ENCODE data around the gene ALPP. TPM values are rescaled to one million over a fixed set of nuclear protein-coding genes. Genes with fewer than 3 reads are reported as not detected.
"Not testable (repeated sequence)": the region's sequence is repeated elsewhere in the genome, so short reads cannot be mapped to it uniquely, and the experiment has no call there.

ALPP gene
- polyA plus RNA-seq, result 0.06 TPM
- long read RNA-seq, donor 1, result 0 reads
- long read RNA-seq, donor 2, result 0 reads
- long read RNA-seq, donor 3, result 0 reads
- long read RNA-seq, donor 4, result 0 reads
- long read RNA-seq, donor 5, result 0 reads
- long read RNA-seq, donor 6, result 0 reads
- long read RNA-seq, donor 7, partial matches to known transcripts, result 0 of 1 reads
- long read RNA-seq, donor 7, other reads (novel, unspliced or antisense), result 0 of 1 reads
- long read RNA-seq, donor 8, result 0 reads
- long read RNA-seq, donor 9, result 0 reads
- long read RNA-seq, donor 10, result 0 reads
- long read RNA-seq, donor 11, result 0 reads

DNA sequence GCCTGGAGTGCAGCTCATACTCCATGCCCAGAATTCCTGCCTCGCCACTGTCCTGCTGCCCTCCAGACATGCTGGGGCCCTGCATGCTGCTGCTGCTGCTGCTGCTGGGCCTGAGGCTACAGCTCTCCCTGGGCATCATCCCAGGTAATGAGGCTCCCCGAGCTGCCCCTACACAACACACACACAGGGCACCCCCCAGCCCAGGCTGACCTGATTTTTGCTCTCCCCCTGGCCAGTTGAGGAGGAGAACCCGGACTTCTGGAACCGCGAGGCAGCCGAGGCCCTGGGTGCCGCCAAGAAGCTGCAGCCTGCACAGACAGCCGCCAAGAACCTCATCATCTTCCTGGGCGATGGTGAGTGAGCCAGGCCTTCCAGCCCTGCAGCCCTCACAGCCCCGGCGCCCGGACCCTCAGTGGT lies at the start of gene ALPP:
TSS of gene ALPP (plus strand) at position 17 of the 417 bp plus-strand sequence. CDS start at position 69, 52 bp downstream.
- not testable (repeated sequence) for H3K4me3 ChIP-seq (ENCODE audit: low read length); H3K4me1 ChIP-seq (ENCODE audit: control insufficient read depth, insufficient read depth, low read length); DNase-seq; H3K9me3 ChIP-seq (ENCODE audit: control insufficient read depth, low read depth, low read length); H3K27ac ChIP-seq (ENCODE audit: low read length); H3K36me3 ChIP-seq (ENCODE audit: control insufficient read depth, insufficient read depth, low read length)
- no CpG with 5 or more reads among the region's 12 CpGs for WGBS (ENCODE audit: insufficient coverage, low lambda C conversion rate)
- H3K27me3 ChIP-seq (ENCODE audit: control insufficient read depth, insufficient read depth, low read length), result peaks cover 26% of the 10 kb centered on the region

DNA sequence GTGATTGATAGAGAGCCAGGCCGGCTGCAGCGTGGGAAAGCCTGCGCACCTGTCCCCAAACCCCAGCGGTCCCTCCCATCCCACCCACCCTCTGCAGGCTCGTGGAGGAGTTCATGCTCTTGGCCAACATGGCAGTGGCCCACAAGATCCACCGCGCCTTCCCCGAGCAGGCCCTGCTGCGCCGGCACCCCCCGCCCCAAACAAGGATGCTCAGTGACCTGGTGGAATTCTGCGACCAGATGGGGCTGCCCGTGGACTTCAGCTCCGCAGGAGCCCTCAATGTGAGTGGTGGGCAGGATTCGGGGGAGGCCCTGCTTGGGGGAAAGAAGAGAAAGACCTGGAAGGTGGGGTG lies 48.9 kb upstream of the ALPP start:
- Histone ChIP-seq H3K9me3 (ENCODE audit: control insufficient read depth, low read depth, low read length) (no peaks in the 10 kb centered on the region), H3K4me3 (ENCODE audit: low read length) (no peak overlapping the region), H3K27ac (ENCODE audit: low read length) (no peak overlapping the region), H3K36me3 (ENCODE audit: control insufficient read depth, insufficient read depth, low read length) (peaks cover 7% of the 10 kb centered on the region), H3K4me1 (ENCODE audit: control insufficient read depth, insufficient read depth, low read length) (no peaks in the 10 kb centered on the region), H3K27me3 (ENCODE audit: control insufficient read depth, insufficient read depth, low read length) (no peaks in the 10 kb centered on the region)
- no CpG with 5 or more reads among the region's 15 CpGs for WGBS (ENCODE audit: insufficient coverage, low lambda C conversion rate)
- no peak for DNase-seq

DNA sequence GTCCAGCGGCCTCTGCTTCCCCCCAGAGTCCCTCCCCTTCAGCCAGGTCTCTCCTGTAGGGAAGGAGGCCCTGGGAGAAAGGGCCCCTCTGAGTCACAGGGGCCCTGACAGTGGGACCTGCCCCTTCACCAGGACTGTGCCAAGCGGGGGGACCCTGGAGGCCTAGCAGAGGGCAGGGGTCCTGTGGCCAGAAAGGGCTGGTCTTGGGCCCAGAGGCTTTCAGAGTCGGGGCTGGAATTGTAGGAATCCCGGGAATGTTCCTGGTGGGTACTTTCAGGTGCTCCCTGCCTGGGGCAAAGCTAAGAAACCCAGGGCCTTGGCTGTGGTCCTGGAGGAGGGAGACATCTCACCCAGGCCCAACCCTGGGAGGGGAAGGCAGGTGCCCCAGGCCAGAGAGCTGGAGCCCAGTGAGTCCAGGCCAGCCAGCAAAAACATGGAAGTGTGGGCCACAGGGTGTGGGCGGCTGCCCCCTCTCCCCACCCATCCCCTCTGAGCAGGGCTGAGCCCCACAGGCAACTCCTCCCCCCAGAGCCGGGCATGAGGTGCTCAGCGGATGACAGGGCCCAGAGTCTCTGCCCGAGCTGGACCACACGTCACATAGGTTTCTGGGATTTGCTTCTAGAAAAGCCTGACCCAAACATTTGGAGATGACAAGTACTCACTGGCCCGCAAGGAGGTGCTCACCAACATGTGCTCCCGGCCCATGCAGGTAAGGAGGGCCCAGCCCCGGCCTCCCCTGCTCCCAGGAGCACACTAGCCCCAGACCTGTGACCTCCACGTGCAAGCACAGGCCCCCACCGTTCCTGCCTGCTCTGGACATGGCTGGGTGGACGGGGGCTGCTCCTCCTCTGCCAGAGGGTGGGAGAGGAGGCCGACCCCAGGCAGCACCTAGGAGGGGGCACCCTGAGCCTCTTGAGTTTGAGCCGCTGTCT lies 48.2 kb upstream of the ALPP start:
- Histone ChIP-seq H3K27me3 (ENCODE audit: control insufficient read depth, insufficient read depth, low read length) (no peaks in the 10 kb centered on the region), H3K27ac (ENCODE audit: low read length) (no peak overlapping the region), H3K4me1 (ENCODE audit: control insufficient read depth, insufficient read depth, low read length) (no peaks in the 10 kb centered on the region), H3K9me3 (ENCODE audit: control insufficient read depth, low read depth, low read length) (no peaks in the 10 kb centered on the region), H3K36me3 (ENCODE audit: control insufficient read depth, insufficient read depth, low read length) (peaks cover 7% of the 10 kb centered on the region), H3K4me3 (ENCODE audit: low read length) (no peak overlapping the region)
- WGBS (ENCODE audit: insufficient coverage, low lambda C conversion rate), result no CpG with 5 or more reads among the region's 17 CpGs
- DNase-seq, result no peak

DNA sequence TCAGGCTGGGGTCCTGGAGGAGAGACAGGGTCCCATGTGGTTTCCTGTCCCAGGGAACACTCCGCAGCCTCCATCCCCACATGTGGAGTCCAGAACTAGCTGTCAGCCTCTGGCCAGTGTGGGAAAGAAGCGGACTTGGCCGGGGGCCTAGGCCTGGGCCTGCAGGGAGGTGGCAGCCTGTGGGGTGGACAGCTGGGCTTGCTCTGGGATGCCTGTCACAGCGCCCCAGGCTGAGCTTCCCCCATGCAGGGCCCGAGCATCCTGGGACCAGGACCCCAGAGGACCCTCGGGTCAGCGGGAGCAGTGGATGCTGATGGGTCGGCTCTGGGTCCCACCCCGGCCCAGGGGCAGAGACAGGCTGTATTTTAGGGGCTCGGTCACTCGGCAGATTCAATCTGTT lies 47.5 kb upstream of the ALPP start:
- not testable (repeated sequence) for H3K27ac ChIP-seq (ENCODE audit: low read length); H3K27me3 ChIP-seq (ENCODE audit: control insufficient read depth, insufficient read depth, low read length); H3K9me3 ChIP-seq (ENCODE audit: control insufficient read depth, low read depth, low read length); H3K4me3 ChIP-seq (ENCODE audit: low read length); H3K4me1 ChIP-seq (ENCODE audit: control insufficient read depth, insufficient read depth, low read length); DNase-seq; H3K36me3 ChIP-seq (ENCODE audit: control insufficient read depth, insufficient read depth, low read length)
- WGBS (ENCODE audit: insufficient coverage, low lambda C conversion rate), result no CpG with 5 or more reads among the region's 11 CpGs

DNA sequence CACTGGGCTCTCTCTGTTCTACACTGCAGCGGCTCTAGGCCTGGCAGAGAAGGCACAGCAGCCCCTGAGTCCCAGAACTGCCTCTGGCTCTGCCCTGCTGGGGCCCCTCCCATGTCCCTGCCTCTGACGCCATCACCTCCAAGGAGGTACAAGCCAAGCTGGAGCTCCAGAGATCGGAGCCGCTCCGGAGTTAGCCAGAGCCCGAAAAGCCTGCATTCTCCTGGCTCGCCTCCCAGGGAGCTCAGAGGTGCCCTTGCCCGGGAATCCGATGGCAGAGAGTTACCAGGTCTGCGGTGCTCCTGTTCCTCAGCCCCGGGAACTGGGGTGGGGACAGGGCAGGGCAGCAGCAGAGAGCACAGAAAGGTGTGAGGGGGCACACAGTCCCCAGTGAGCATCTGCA lies 46.9 kb upstream of the ALPP start:
- not testable (repeated sequence) for H3K27ac ChIP-seq (ENCODE audit: low read length); H3K4me3 ChIP-seq (ENCODE audit: low read length); H3K27me3 ChIP-seq (ENCODE audit: control insufficient read depth, insufficient read depth, low read length); H3K9me3 ChIP-seq (ENCODE audit: control insufficient read depth, low read depth, low read length); H3K36me3 ChIP-seq (ENCODE audit: control insufficient read depth, insufficient read depth, low read length); H3K4me1 ChIP-seq (ENCODE audit: control insufficient read depth, insufficient read depth, low read length); DNase-seq
- no CpG with 5 or more reads among the region's 11 CpGs for WGBS (ENCODE audit: insufficient coverage, low lambda C conversion rate)

DNA sequence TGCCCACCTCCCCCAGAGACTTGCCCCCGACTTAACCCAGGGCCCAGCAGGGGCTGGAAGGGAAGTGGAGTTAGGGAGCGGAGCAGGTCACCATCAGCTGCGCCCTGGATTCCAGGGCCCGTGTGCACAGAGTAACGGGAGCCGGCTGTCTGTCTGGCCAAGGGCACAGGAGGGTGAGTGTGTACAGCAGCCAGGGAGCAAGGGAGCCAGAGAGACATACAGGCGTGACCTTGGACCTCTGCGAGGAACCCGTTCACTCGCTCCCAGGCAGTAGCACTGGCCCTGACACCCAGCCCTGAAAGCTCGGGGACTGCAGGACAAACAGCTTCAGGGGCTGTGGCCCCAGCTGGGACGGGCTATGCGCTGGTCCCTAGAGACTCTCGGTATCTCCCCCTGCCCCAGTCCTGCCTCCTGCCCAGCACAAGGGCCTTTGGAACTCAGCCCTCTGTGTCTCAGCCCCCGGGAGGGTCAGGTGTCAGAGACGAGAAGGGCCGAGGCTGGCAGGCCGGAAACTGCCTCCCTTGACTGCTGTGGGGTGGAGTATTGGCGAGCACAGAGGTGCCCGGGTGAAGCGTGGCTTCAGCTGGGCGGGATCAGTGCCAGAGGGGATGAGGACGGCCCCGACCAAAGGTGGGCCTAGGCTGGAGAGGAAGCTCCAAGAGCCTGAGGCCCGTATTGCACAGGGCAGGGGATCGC lies 46.2 kb upstream of the ALPP start:
- H3K36me3 ChIP-seq (ENCODE audit: control insufficient read depth, insufficient read depth, low read length), result peaks cover 11% of the 10 kb centered on the region
- not testable (repeated sequence) for H3K27me3 ChIP-seq (ENCODE audit: control insufficient read depth, insufficient read depth, low read length); H3K27ac ChIP-seq (ENCODE audit: low read length); DNase-seq; H3K4me3 ChIP-seq (ENCODE audit: low read length); H3K9me3 ChIP-seq (ENCODE audit: control insufficient read depth, low read depth, low read length); H3K4me1 ChIP-seq (ENCODE audit: control insufficient read depth, insufficient read depth, low read length)
- no CpG with 5 or more reads among the region's 26 CpGs for WGBS (ENCODE audit: insufficient coverage, low lambda C conversion rate)

DNA sequence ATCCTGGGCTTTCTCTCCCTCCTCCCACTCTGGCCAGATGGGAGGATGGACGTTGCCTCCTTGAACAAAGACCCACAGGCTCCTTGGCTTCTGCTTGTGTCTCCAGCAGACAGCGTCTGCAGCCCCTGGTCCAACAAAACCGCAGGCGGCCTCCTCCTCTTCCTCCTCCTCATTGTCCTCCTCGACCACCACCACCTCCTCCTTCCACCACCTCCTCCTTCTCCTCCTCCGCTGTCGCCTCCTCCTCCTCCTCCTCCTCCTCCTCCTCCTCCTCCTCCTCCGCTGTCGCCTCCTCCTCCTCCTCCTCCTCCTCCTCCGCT lies 45.7 kb upstream of the ALPP start:
- WGBS (ENCODE audit: insufficient coverage, low lambda C conversion rate), result no CpG with 5 or more reads among the region's 10 CpGs
- DNase-seq, result no peak
- no peak overlapping the region for H3K4me3 ChIP-seq (ENCODE audit: low read length)
- no peaks in the 10 kb centered on the region for H3K4me1 ChIP-seq (ENCODE audit: control insufficient read depth, insufficient read depth, low read length)
- peaks cover 11% of the 10 kb centered on the region for H3K36me3 ChIP-seq (ENCODE audit: control insufficient read depth, insufficient read depth, low read length)
- no peak overlapping the region for H3K27ac ChIP-seq (ENCODE audit: low read length)
- no peaks in the 10 kb centered on the region for H3K9me3 ChIP-seq (ENCODE audit: control insufficient read depth, low read depth, low read length)
- H3K27me3 ChIP-seq (ENCODE audit: control insufficient read depth, insufficient read depth, low read length), result no peaks in the 10 kb centered on the region

DNA sequence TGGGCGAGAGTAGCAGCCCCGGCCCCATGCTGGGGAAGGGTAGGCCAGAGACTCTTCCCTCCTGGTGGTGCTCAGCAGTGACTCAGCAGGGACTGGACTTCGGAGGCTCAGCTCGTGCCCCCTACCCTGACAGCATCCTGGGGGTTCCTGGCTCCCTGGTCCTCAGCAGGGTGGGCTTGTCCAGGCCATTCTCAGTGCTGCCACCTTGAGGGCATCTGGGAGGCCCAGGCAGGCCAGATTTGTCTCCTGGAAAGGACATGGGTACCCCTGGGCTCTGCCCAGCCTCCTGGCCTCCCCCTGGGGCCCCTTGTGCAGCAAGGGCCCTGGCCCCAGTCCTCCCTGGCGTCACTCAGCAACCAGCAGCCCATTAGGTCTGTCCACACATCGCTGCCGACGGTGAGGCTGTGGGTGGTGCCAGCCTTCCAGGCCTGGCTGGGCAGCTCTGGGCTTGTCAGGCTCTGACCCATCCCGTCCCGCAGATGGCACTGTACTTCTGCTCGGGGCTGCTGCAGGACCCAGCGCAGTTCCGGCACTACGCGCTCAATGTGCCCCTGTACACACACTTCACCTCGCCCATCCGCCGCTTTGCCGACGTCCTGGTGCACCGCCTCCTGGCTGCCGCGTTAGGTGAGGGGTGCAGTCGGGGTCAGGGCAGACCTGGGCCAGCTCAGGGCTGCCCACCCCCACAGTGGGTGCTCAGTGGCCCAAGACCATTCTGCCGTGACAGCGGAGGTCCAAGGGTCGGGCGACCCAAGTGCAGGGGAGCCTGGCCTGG lies 45.0 kb upstream of the ALPP start:
- DNase-seq, result no peak

DNA sequence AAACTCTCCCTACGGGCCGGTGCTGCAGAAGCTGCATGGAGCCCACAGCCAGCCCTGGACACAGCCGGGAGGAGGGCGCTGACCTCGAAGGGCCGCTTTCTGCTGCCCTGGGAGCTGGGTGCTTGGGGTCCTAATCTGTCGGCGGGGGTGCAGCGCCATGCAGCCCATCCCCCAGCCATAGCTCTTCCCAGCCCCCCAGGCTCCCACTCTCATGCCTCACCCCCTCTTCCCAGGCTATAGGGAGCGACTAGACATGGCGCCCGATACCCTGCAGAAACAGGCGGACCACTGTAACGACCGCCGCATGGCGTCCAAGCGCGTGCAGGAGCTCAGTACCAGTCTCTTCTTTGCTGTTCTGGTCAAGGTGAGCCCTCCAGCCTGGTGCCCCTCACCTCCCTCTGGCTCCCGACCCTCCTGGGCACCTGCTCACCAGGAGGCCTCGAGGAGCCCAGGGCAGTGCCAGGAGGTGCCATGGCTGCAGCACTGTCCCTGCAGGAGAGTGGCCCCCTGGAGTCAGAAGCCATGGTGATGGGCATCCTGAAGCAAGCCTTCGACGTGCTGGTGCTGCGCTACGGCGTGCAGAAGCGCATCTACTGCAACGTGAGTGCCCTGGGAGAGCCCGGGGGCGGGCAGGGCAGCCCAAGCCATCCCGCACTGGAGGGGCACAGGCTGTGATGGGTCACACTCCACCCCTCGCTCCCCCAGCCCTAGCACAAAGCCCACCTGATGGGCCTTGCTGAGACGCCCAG lies 44.2 kb upstream of the ALPP start:
- not testable (repeated sequence) for H3K9me3 ChIP-seq (ENCODE audit: control insufficient read depth, low read depth, low read length); H3K4me1 ChIP-seq (ENCODE audit: control insufficient read depth, insufficient read depth, low read length); DNase-seq; H3K4me3 ChIP-seq (ENCODE audit: low read length); H3K27me3 ChIP-seq (ENCODE audit: control insufficient read depth, insufficient read depth, low read length); H3K27ac ChIP-seq (ENCODE audit: low read length)
- H3K36me3 ChIP-seq (ENCODE audit: control insufficient read depth, insufficient read depth, low read length), result peaks cover 11% of the 10 kb centered on the region
- WGBS (ENCODE audit: insufficient coverage, low lambda C conversion rate), result no CpG with 5 or more reads among the region's 33 CpGs

More for the DNA sequence above, 45.0 kb upstream of the ALPP start:
- peaks cover 11% of the 10 kb centered on the region for H3K36me3 ChIP-seq (ENCODE audit: control insufficient read depth, insufficient read depth, low read length)
- H3K27ac ChIP-seq (ENCODE audit: low read length), result no peak overlapping the region
- H3K4me3 ChIP-seq (ENCODE audit: low read length), result no peak overlapping the region
- no CpG with 5 or more reads among the region's 28 CpGs for WGBS (ENCODE audit: insufficient coverage, low lambda C conversion rate)
- no peaks in the 10 kb centered on the region for H3K4me1 ChIP-seq (ENCODE audit: control insufficient read depth, insufficient read depth, low read length)
- no peaks in the 10 kb centered on the region for H3K27me3 ChIP-seq (ENCODE audit: control insufficient read depth, insufficient read depth, low read length)
- H3K9me3 ChIP-seq (ENCODE audit: control insufficient read depth, low read depth, low read length), result no peaks in the 10 kb centered on the region

Data from large intestine (tissue), 12 donors.